Hematopoietic multipotent progenitor cell treated with erythropoietin and hydrocortisone succinate and interleukin-3 and kit ligand, for 8 days (in vitro differentiated cells): ENCODE data around the gene PFN1.
"Not testable (repeated sequence)": the region's sequence is repeated elsewhere in the genome, so short reads cannot be mapped to it uniquely, and the experiment has no call there.

Experiments
- DNase-seq: peaks from one replicate; pipeline ENCODE4 v3.0.0-alpha.2; 2015

The PFN1 gene

GRCh38 chr17:4920351-4921048 lies 27.8 kb downstream of the PFN1 start:
- no peak for DNase-seq

- DNase-seq: no peak
These were observed 28.8 kb downstream of the PFN1 start for GRCh38 chr17:4919511-4920047.

- DNase-seq: not testable (repeated sequence)
These were observed 33.8 kb downstream of the PFN1 start for GRCh38 chr17:4914551-4914950.

- no peak for DNase-seq
These were observed 34.3 kb downstream of the PFN1 start for GRCh38 chr17:4913994-4914393.

- peak; percentile 87 for DNase-seq
These were observed 39.4 kb downstream of the PFN1 start for GRCh38 chr17:4908711-4909496.

- DNase-seq: no peak
These were observed 40.0 kb downstream of the PFN1 start for GRCh38 chr17:4908301-4908700.

GRCh38 chr17:4906642-4907041 lies 41.7 kb downstream of the PFN1 start:
- not testable (repeated sequence) for DNase-seq

- peak; percentile 86 for DNase-seq
These were observed 45.1 kb downstream of the PFN1 start, which contains the start of gene CHRNE for GRCh38 chr17:4903051-4903818. CHRNE (minus strand) TSS chr17:4903098; CDS start chr17:4903063, 35 bp downstream.

GRCh38 chr17:4902540-4902939 lies 45.8 kb downstream of the PFN1 start:
- DNase-seq: no peak

- DNase-seq: peak; percentile 41
These were observed 46.5 kb downstream of the PFN1 start for GRCh38 chr17:4901648-4902344.

- no peak for DNase-seq
These were observed 47.2 kb downstream of the PFN1 start for GRCh38 chr17:4901108-4901647.

GRCh38 chr17:4900231-4901107 lies 47.9 kb downstream of the PFN1 start:
- peak; percentile 26 for DNase-seq

GRCh38 chr17:4899341-4900230 lies 48.7 kb downstream of the PFN1 start, which contains the start of gene C17orf107:
C17orf107 (plus strand) TSS chr17:4899536; CDS start chr17:4899763, 227 bp downstream.
- peak; percentile 60 for DNase-seq

GRCh38 chr17:4898927-4899326 lies 49.4 kb downstream of the PFN1 start:
- DNase-seq: no peak

GRCh38 chr17:4898351-4898750 lies 50.0 kb downstream of the PFN1 start:
- no peak for DNase-seq

- DNase-seq: no peak
These were observed 50.5 kb downstream of the PFN1 start for GRCh38 chr17:4897785-4898184.

- no peak for DNase-seq
These were observed 51.1 kb downstream of the PFN1 start for GRCh38 chr17:4897198-4897687.

- no peak for DNase-seq
These were observed 51.8 kb downstream of the PFN1 start for GRCh38 chr17:4896332-4897197.
